H9 (cell line): ENCODE data around the gene NHS. TPM values are rescaled to one million over a fixed set of nuclear protein-coding genes. Genes with fewer than 3 reads are reported as not detected.

Experiments
- DNase-seq: peaks from one replicate; pipeline ENCODE4 v3.0.0-alpha.2; 2017
- H2AFZ ChIP-seq: one replicate; pipeline ENCODE4 v1.6.1; 2013; ENCODE audit warnings: mild to moderate bottlenecking, low read length, control low read depth, moderate library complexity
- H2AK5ac ChIP-seq: 2 replicates; pipeline ENCODE4 v1.6.1; 2013; ENCODE audit warnings: low read length, control low read depth, mixed read lengths; ENCODE audit not compliant: insufficient read length
- H2BK120ac ChIP-seq: one replicate; pipeline ENCODE4 v1.6.1; 2013; ENCODE audit warnings: low read depth, mild to moderate bottlenecking, low read length, control low read depth, inconsistent platforms; ENCODE audit not compliant: poor library complexity, severe bottlenecking
- H2BK12ac ChIP-seq: 2 replicates; pipeline ENCODE4 v1.6.1; 2013; ENCODE audit warnings: low read length, control low read depth, mixed read lengths, low read depth; ENCODE audit not compliant: insufficient read length
- H2BK15ac ChIP-seq: 2 replicates; pipeline ENCODE4 v1.6.1; 2013; ENCODE audit warnings: low read depth, low read length, control low read depth
- H2BK20ac ChIP-seq: one replicate; pipeline ENCODE4 v1.6.1; 2013; ENCODE audit warnings: low read depth, mild to moderate bottlenecking, low read length, control low read depth, inconsistent platforms; ENCODE audit not compliant: poor library complexity, severe bottlenecking
- H2BK5ac ChIP-seq: 2 replicates; pipeline ENCODE4 v1.6.1; 2013; ENCODE audit warnings: low read length, control low read depth, mixed read lengths; ENCODE audit not compliant: insufficient read length
- H3K14ac ChIP-seq: 2 replicates; pipeline ENCODE4 v1.6.1; 2013; ENCODE audit warnings: low read length, control low read depth; ENCODE audit not compliant: insufficient read depth
- H3K18ac ChIP-seq: 2 replicates; pipeline ENCODE4 v1.6.1; 2013; ENCODE audit warnings: low read depth, mild to moderate bottlenecking, mixed read lengths, low read length, control low read depth; ENCODE audit not compliant: insufficient read length
- H3K23ac ChIP-seq: 2 replicates; pipeline ENCODE4 v1.6.1; 2013; ENCODE audit warnings: low read length, control low read depth, mixed read lengths, low read depth; ENCODE audit not compliant: insufficient read length
- H3K23me2 ChIP-seq: 2 replicates; pipeline ENCODE4 v1.6.1; 2013; ENCODE audit warnings: low read depth, mild to moderate bottlenecking, mixed read lengths, low read length, control low read depth; ENCODE audit not compliant: insufficient read length, poor library complexity, severe bottlenecking
- H3K27ac ChIP-seq: 2 replicates; pipeline ENCODE4 v1.5.1; 2013; ENCODE audit warnings: low read length, control low read depth, mixed read lengths, low read depth; ENCODE audit not compliant: insufficient read length
- H3K27me3 ChIP-seq: 2 replicates; pipeline ENCODE4 v1.6.1; 2013; ENCODE audit warnings: low read length, control low read depth, inconsistent platforms; ENCODE audit not compliant: insufficient read depth
- H3K4ac ChIP-seq: 2 replicates; pipeline ENCODE4 v1.6.1; 2013; ENCODE audit warnings: low read depth, mild to moderate bottlenecking, control low read depth, inconsistent platforms, low read length, moderate library complexity
- H3K4me1 ChIP-seq: 2 replicates; pipeline ENCODE4 v1.6.1; 2013; ENCODE audit warnings: low read length, control low read depth, inconsistent platforms; ENCODE audit not compliant: insufficient read depth
- H3K4me2 ChIP-seq: 2 replicates; pipeline ENCODE4 v1.6.1; 2013; ENCODE audit warnings: low read length, control low read depth, mixed read lengths; ENCODE audit not compliant: insufficient read length, insufficient read depth
- H3K56ac ChIP-seq: 2 replicates; pipeline ENCODE4 v1.6.1; 2013; ENCODE audit warnings: low read depth, mild to moderate bottlenecking, mixed read lengths, low read length, control low read depth; ENCODE audit not compliant: insufficient read length
- H3K79me1 ChIP-seq: 2 replicates; pipeline ENCODE4 v1.6.1; 2013; ENCODE audit warnings: low read depth, mild to moderate bottlenecking, moderate library complexity, low read length, control low read depth, inconsistent platforms; ENCODE audit not compliant: insufficient read depth, poor library complexity, severe bottlenecking
- H3K79me2 ChIP-seq: 2 replicates; pipeline ENCODE4 v1.6.1; 2013; ENCODE audit warnings: low read length, control low read depth, inconsistent platforms; ENCODE audit not compliant: insufficient read depth
- H3K9ac ChIP-seq: 2 replicates; pipeline ENCODE4 v1.6.1; 2013; ENCODE audit warnings: low read length, control low read depth, mixed read lengths; ENCODE audit not compliant: insufficient read length; ENCODE audit errors: extremely low read depth
- H3K9me3 ChIP-seq: one replicate; pipeline ENCODE4 v1.6.1; 2013; ENCODE audit warnings: low read depth, low read length, inconsistent platforms; ENCODE audit not compliant: control insufficient read depth
- H3T11ph ChIP-seq: one replicate; pipeline ENCODE4 v1.6.1; 2013; ENCODE audit warnings: mild to moderate bottlenecking, low read length, control low read depth, inconsistent platforms
- H4K20me1 ChIP-seq: one replicate; pipeline ENCODE4 v1.6.1; 2013; ENCODE audit not compliant: control insufficient read depth, insufficient read length, insufficient read depth
- H4K5ac ChIP-seq: 2 replicates; pipeline ENCODE4 v1.6.1; 2013; ENCODE audit warnings: low read depth, mild to moderate bottlenecking, mixed read lengths, low read length, control low read depth; ENCODE audit not compliant: insufficient read length
- H4K8ac ChIP-seq: replicated peaks from 2 replicates; pipeline ENCODE4 v1.6.1; 2013; ENCODE audit warnings: low read length, control low read depth, mixed read lengths, low read depth; ENCODE audit not compliant: insufficient read length
- H4K91ac ChIP-seq: 2 replicates; pipeline ENCODE4 v1.6.1; 2013; ENCODE audit warnings: low read depth, mild to moderate bottlenecking, moderate library complexity, mixed read lengths, low read length, control low read depth; ENCODE audit not compliant: insufficient read length
- H3K27ac Mint-ChIP-seq, 3 experiments: 2 replicates in 2 of 3; 3 replicates in 1 of 3; pipeline ENCODE4 v1.8.0; 2020 to 2021; ENCODE audit warnings: mixed read lengths in 3 of 3, mild to moderate bottlenecking in 1 of 3, moderate library complexity in 1 of 3
- H3K27me3 Mint-ChIP-seq: 2 replicates; pipeline ENCODE4 v1.8.0; 2021; ENCODE audit warnings: low read depth, mild to moderate bottlenecking, moderate library complexity, mixed read lengths
- H3K36me3 Mint-ChIP-seq, 3 experiments: 2 replicates in 2 of 3; 3 replicates in 1 of 3; pipeline ENCODE4 v1.8.0; 2020 to 2021; ENCODE audit warnings: low read depth in 3 of 3, mixed read lengths in 3 of 3; ENCODE audit not compliant: insufficient read depth in 1 of 3
- H3K4me1 Mint-ChIP-seq, 2 experiments: 2 replicates each; pipeline ENCODE4 v1.8.0; 2020; ENCODE audit warnings: mixed read lengths in 2 of 2
- H3K4me3 Mint-ChIP-seq, 2 experiments: 2 replicates in 1 of 2; 3 replicates in 1 of 2; pipeline ENCODE4 v1.8.0; 2020 to 2021; ENCODE audit warnings: mild to moderate bottlenecking in 2 of 2, mixed read lengths in 2 of 2, moderate library complexity in 1 of 2
- H3K9me3 Mint-ChIP-seq, 2 experiments: 2 replicates in 1 of 2; 3 replicates in 1 of 2; pipeline ENCODE4 v1.8.0; 2020; ENCODE audit warnings: mild to moderate bottlenecking in 2 of 2, mixed read lengths in 2 of 2, moderate library complexity in 1 of 2
- WGBS: extraction: QIAGEN DNeasy Blood & Tissue Kit; methylation state at CpG from one replicate; pipeline ENCODE4 v1.1.7; 2013; ENCODE audit warnings: missing lambda C conversion rate, low lambda C conversion rate, mixed read lengths; ENCODE audit not compliant: insufficient read length; ENCODE audit errors: extremely low coverage; 5-methylcytosine and 5-hydroxymethylcytosine counted together
- total RNA-seq: library from RNA; stranded (reverse); gene quantifications from 2 replicates; pipeline ENCODE4 v1.2.1, GENCODE V29; 2021
- TF ChIP-seq, protein P1 (sequence below): fragments of 200-600 bp; sonication (generic); conservative IDR thresholded peaks from 3 replicates; pipeline ENCODE4 v1.8.0; 2021; ENCODE audit warnings: antibody characterized with exemption, mild to moderate bottlenecking

The NHS gene
- total RNA-seq, 1 experiment from 2014 or later: 8.7 TPM

GRCh38 chrX:17370191-17370590 is 4.8 kb upstream of the NHS start:
- Mint-ChIP-seq H3K4me1 (peaks cover 32 to 34% of the 10 kb centered on the region in 2 experiments), H3K27ac (no peak overlapping the region), H3K4me3 (no peak overlapping the region), H3K27me3 (peaks cover 19% of the 10 kb centered on the region), H3K9me3 (no peaks in the 10 kb centered on the region), H3K36me3 (no peaks in the 10 kb centered on the region)
- H3K23me2 ChIP-seq: no peaks in the 10 kb centered on the region
- no peak overlapping the region for H2AK5ac ChIP-seq
- H3K9ac ChIP-seq: no peak overlapping the region
- no CpG with 5 or more reads among the region's 9 CpGs for WGBS
- H2BK20ac ChIP-seq: no peak overlapping the region
- peaks cover 9% of the 10 kb centered on the region for H3K9me3 ChIP-seq
- H4K91ac ChIP-seq: no peak overlapping the region
- H4K5ac ChIP-seq: no peak overlapping the region
- H4K20me1 ChIP-seq: no peaks in the 10 kb centered on the region
- H2AFZ ChIP-seq: no peak overlapping the region
- H2BK120ac ChIP-seq: no peak overlapping the region
- H3K27ac ChIP-seq: no peak overlapping the region
- H3K14ac ChIP-seq: no peak overlapping the region
- H3K23ac ChIP-seq: no peak overlapping the region
- no peak overlapping the region for H3K18ac ChIP-seq
- no peak overlapping the region for H2BK5ac ChIP-seq
- TF ChIP-seq, protein P1, sequence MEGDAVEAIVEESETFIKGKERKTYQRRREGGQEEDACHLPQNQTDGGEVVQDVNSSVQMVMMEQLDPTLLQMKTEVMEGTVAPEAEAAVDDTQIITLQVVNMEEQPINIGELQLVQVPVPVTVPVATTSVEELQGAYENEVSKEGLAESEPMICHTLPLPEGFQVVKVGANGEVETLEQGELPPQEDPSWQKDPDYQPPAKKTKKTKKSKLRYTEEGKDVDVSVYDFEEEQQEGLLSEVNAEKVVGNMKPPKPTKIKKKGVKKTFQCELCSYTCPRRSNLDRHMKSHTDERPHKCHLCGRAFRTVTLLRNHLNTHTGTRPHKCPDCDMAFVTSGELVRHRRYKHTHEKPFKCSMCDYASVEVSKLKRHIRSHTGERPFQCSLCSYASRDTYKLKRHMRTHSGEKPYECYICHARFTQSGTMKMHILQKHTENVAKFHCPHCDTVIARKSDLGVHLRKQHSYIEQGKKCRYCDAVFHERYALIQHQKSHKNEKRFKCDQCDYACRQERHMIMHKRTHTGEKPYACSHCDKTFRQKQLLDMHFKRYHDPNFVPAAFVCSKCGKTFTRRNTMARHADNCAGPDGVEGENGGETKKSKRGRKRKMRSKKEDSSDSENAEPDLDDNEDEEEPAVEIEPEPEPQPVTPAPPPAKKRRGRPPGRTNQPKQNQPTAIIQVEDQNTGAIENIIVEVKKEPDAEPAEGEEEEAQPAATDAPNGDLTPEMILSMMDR: no peak
- no peak overlapping the region for H3K56ac ChIP-seq
- no peak for DNase-seq
- H2BK15ac ChIP-seq: no peak overlapping the region
- H3K27me3 ChIP-seq: no peaks in the 10 kb centered on the region
- no peak overlapping the region for H3K4me2 ChIP-seq
- no peaks in the 10 kb centered on the region; the same call in 1 of the 2 replicates for H3K4me1 ChIP-seq
- H4K8ac ChIP-seq: no peak overlapping the region
- no peak overlapping the region for H3K4ac ChIP-seq
- no peak overlapping the region for H2BK12ac ChIP-seq
- H3T11ph ChIP-seq: no peak overlapping the region
- H3K79me2 ChIP-seq: no peaks in the 10 kb centered on the region
- no peaks in the 10 kb centered on the region for H3K79me1 ChIP-seq
